ENCODE measurements around the gene TIMP4.

DNA sequence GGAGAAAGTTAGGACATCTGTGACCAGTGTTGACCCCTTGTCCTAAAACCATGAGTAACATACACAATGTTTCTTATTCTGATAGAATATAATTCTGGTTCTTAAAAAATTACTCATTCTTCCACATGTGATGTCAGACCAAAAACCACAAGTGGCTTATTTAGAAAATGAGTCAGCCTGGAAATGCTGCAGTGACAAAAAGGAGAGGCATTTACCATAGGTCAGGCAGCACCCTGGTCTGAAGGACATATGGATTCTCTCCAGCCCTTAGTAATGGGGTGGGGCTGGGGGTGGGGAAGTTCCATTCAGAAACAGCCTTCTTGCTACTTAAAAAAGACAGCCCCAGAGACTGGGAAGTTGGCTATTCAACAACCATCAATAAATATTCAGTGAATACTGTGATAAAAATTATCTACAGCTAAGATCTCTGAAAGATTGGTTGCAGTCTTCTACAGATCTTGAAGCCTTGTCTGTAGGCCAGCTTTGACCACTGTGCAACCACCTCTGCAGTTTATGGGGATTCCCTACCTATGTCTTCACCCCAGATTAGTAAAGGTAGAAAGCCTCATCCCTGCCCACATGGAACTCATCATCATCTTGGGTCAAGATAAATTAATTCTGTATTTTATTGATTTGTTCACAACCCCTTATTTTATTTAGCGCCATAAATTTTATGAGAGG lies 34.9 kb upstream of the TIMP4 start:
- TF ChIP-seq CTCF (IDR thresholded peaks at IDR 0.05) (no peak), ZFX (IDR thresholded peaks at IDR 0.05; ENCODE audit: borderline replicate concordance) (no peak)

Measured in 22Rv1 (cell line).